NB4 (cell line): ENCODE results near the gene DCUN1D2.

ENCODE experiments used
- DNase-seq: peaks from one replicate; pipeline ENCODE4 v3.0.0; 2010; ENCODE audit warnings: low read depth
- H3K4me3 ChIP-seq: one replicate; pipeline ENCODE4 v1.5.1; 2011; ENCODE audit warnings: mild to moderate bottlenecking, low read depth, low read length, moderate library complexity
- CTCF ChIP-seq: IDR thresholded peaks from one replicate; pipeline ENCODE4 v1.5.1; 2012; ENCODE audit warnings: low read depth, low read length
- MAX ChIP-seq: IDR thresholded peaks from 2 replicates; pipeline ENCODE4 v1.6.1; 2011; ENCODE audit warnings: low read depth, low read length
- MYC ChIP-seq: IDR thresholded peaks from 2 replicates; pipeline ENCODE4 v1.6.1; 2011; ENCODE audit warnings: low read depth, low read length
- POLR2A ChIP-seq: IDR thresholded peaks from 2 replicates; pipeline ENCODE4 v1.6.1; 2011; ENCODE audit warnings: mild to moderate bottlenecking; ENCODE audit not compliant: insufficient read length; ENCODE audit errors: extremely low read depth

The DCUN1D2 gene

DNA sequence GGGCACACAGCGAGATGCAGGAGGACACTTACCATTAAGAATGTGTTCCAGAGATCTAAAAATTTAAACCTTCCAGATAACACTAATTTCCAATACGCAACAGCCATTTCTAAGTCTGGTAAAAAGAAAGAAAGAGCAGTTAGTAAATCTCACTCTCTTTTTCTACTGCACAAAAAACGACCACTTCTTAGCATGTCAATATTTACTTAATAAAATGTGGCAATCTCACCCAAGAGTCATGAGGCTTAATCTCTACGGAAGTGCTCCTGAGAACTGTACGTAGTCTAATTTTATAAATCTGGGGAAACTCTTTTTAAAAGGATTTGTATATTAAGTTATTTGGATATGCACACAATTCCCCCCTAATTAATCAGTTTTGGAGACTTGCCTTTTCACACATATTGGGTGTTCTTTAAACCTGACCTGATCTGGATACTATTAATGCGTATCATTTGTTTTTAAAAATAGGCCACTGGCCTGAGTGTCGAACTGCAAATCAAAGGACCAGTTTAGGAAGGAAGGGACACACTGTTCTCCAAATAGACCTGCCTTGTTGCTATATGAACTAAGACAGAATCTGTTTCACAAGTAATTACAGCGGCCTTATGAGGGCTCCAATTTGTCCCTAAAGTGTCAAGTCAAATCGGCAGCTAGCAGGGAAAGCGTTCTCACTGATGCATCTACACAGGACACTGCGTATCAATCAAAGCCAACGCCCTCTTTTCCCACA, 29.3 kb downstream of the DCUN1D2 start:
- H3K4me3 ChIP-seq = no peak overlapping the region
- no peak for DNase-seq
- TF ChIP-seq POLR2A (no peak), MYC (no peak), MAX (no peak), CTCF (no peak)

GRCh38 chr13:113460599-113460998, 29.9 kb downstream of the DCUN1D2 start:
- H3K4me3 ChIP-seq = no peak overlapping the region
- DNase-seq = no peak
- TF ChIP-seq MYC (no peak), CTCF (no peak), POLR2A (no peak), MAX (no peak)

- TF ChIP-seq CTCF = no peak
- no peak for TF ChIP-seq MYC
- TF ChIP-seq MAX = no peak
- TF ChIP-seq POLR2A = no peak
- H3K4me3 ChIP-seq = no peak overlapping the region
- no peak for DNase-seq
These were observed 30.4 kb downstream of the DCUN1D2 start for GRCh38 chr13:113460064-113460555.

DNA sequence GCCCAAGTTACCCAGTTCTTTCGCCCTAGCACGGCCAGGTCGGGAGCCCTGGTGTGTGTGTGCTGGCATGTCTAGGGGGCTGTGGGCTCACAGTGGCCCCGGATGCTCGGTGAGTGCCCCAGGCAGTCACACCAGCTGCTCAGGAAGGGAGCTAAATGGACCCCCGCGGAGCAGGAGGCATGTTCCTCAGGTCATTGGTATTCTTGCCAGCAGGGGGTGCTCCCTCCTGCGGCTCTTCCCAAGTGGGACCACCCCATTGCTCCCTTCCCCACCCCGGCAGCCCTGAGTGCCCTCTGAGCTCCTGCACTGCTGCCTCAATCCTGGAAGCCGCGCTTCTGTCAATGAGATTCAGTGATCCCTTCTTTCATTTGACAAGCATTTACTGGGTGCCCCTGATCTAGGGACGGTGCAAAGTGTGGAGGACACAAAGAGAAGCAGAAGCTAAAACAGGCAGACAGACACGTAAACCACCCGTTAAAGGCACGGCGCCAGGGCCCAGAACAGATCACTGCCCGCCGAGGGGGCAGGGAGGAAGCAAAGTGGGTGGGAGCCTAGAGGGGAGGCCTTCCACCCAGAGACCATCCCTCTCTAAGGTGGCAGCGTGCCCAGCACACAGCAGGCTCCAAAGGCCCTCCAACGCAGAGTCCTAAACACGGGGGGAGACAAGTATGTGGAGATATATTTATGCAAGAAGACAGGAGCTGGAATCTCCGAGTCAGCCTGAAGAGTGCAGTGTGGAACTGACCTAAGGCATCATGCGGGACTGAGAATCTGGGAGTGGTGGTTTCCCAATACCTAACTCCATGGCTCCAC, 32.1 kb downstream of the DCUN1D2 start:
- no peak overlapping the region for H3K4me3 ChIP-seq
- peak; percentile 46 for DNase-seq
- TF ChIP-seq MYC (no peak), CTCF (peak; percentile 59), POLR2A (no peak), MAX (no peak)

GRCh38 chr13:113457510-113457909, 33.0 kb downstream of the DCUN1D2 start:
- TF ChIP-seq MYC (no peak), MAX (no peak), POLR2A (no peak), CTCF (no peak)
- no peak for DNase-seq
- no peak overlapping the region for H3K4me3 ChIP-seq
